ENCODE results near the gene TMOD2. TPM values are rescaled to one million over a fixed set of nuclear protein-coding genes. Genes with fewer than 3 reads are reported as not detected.

TMOD2 gene
- total RNA-seq: 1 to 10 TPM; 7.3 to 9.5 TPM

DNA sequence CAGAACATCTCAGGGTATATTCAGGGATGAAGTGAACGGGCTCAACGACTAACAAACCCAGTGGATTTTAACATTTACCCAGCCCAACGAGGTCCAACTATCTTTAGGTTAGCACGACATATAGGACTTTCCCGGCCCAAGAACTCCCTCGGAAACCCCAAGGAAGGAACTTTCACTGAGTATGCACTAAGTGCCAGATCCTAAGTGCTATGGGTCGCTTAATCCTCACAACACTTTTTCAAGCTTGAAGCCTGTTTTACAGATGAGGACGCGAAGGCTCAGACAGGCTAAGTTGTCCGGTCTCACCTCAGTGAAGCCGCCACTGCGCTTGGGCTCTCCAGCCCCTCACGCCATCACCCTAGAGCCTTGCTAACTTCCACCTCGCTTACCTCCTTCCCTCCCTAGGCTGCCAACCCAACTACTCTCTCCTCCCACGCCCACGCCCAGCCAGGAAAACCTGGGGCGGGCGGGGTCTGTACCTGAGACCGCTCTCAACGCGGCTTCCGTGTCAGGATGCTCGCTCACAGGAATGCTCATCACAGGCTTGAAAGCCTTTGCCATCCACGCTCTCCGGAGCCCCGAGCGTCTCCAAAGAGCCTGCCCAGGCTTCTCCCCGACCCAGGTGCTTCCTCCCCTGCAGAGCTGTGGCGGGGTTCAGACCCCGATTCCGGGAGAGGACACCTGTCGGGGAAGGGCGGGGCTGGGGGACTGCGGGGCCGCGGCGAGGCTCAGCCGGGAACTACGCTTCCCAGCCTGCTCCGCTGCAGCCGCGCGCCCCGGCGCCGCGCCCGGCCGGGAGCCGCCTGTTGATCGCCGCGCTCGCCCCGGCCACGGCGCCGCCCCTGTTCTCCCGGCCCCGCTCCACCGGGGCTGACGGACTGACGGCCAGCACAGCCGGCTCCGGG lies at the start of gene TMOD2:
TSS of gene TMOD2 (plus strand) at position 806 of the 905 bp plus-strand sequence. CDS start 14,845 bp downstream, outside the sequence.

DNA sequence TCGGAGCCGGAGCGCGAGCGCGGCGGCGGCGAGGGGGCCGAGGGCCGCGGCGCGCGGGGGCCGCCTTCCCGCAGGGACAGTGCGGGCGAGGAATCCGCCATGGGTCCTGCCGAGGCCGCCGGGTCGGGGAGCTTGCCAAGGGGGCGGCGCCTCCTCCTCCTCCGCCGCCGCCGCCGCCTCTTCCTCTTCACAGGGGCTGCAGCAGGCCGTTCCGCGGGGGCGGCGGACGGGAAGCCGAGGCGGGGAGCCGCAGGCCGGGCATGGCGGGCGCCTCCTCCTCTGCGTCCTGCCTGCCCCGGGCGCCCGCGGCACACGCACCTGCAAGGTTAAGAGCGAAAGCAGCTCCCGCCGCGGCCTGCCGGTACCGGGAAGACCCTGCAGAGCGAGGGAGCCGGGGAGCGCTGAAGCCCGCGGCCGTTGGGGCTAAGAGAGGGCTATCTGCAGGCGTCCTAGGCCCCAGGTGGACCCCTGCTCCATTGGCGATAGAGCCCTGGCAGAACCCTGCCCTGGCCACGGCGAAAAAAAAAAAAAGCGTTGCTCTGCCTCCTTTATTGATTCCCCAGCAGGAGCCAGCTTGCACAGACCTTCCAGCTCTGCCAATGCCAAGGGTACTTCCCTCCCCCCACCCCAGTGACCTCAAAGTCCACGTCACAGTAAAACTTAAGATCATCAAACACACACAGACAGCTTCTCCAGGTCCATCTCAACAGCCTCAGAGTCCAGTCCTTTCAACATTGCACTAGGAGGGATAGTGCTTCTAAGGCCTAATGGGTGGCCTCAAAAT lies 13.7 kb upstream of the TMOD2 start, which contains the start of gene LYSMD2:
TSS of gene LYSMD2 (minus strand) at position 134 of the 784 bp plus-strand sequence. CDS start at position 101, 33 bp downstream.

DNA sequence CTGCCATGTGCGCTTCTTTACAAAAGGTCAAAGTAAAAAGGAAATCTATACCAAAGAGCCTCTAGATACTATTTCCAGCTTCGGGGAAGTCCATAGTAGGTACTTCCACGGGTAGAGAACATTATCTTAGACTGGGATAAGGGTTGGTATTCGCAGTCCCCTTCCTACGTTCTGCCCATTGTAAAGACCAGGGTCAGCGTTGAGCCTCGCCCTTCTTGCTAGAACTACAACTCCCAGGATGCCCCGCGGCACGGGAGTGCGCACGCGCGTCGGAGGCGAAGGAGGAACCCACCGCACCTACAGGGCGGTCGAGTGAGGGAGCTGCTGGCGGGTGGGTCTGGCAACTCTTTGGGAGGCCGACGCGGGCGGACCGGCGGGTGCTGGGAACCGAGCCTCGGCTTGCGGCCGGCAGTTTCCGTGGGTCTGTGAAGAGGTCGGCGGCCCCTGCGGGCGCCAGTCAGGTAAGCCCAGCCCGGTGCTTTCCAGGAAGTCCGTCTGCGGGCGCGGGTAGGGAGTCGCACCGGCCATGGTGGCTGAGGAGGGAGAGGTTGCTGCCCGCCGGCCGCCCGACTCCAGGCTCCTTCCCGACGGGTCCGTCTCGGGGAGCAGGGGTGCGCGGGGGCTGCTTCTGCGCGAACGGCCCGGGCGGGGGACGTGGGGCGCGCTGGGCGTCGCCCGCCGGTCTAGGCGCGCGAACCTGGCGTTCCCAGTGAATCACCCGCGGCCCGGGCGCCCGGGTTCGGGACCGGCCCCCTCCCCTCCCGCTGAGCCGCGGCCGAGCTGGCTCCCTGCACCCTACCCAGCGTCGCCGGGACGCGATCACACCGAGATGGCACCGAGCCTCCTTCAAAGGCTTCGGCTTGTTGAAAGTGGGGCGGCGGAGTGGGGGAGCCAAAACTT lies 78.2 kb downstream of the TMOD2 start, which contains the start of gene TMOD3:
TSS of gene TMOD3 (plus strand) at position 278 of the 900 bp plus-strand sequence. CDS start 33,232 bp downstream, outside the sequence.

Other genes starting within 250 kb of the TMOD2 start
- 1 to 10 TPM; 4.6 to 7.9 TPM for gene DMXL2, start 128.8 kb upstream of the TMOD2 start, total RNA-seq
- gene SCG3, start 70.1 kb upstream of the TMOD2 start, total RNA-seq: not detected
- gene LYSMD2, start 13.9 kb upstream of the TMOD2 start, total RNA-seq: 10 to 100 TPM; 14.9 to 15.3 TPM
- 10 to 100 TPM; 62.5 to 64.9 TPM for gene TMOD3, start 78.1 kb downstream of the TMOD2 start, total RNA-seq
- 10 to 100 TPM; 25.8 to 27.3 TPM for gene LEO1, start 220.2 kb downstream of the TMOD2 start, total RNA-seq